Uterus (tissue), 2 donors: ENCODE data around the gene XYLB.

ENCODE experiments used
- POLR2A ChIP-seq, 2 donors: fragments of 450-650 bp; IDR thresholded peaks; one replicate each; pipeline ENCODE4 v1.6.1; 2016; ENCODE audit warnings: antibody characterized with exemption in 2 of 2, mild to moderate bottlenecking in 1 of 2, moderate library complexity in 1 of 2
- TF ChIP-seq, protein P1 (sequence below), 4 experiments: fragments of 200-600 bp in 2 of 4; fragments of 450-650 bp in 2 of 4; sonication (generic) in 2 of 4; IDR thresholded peaks; one replicate each; pipeline ENCODE4 v1.5.1; 2016 to 2019; ENCODE audit warnings: antibody characterized with exemption in 4 of 4, mild to moderate bottlenecking in 2 of 4, moderate library complexity in 1 of 4

DNA sequence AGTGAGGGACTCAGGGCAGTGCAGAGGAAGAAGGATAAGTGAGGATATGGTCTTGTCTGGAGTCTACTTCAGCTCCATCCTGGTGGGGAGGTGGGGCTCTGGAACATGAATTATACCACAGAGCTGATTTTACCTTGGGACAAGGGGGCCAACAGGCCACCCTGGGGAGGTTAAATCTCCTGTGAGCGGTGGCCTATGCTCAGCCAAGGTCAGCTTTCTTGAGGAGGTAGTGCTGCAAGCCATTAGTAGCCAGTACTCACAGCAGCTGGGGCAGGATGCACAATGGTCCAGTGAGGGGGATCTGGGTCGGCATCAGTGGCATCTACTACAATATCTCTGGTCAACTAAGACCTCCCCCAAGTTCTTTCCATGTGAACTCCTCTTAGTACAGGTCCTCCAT is 49.7 kb downstream of the XYLB start:
- TF ChIP-seq, protein P1, sequence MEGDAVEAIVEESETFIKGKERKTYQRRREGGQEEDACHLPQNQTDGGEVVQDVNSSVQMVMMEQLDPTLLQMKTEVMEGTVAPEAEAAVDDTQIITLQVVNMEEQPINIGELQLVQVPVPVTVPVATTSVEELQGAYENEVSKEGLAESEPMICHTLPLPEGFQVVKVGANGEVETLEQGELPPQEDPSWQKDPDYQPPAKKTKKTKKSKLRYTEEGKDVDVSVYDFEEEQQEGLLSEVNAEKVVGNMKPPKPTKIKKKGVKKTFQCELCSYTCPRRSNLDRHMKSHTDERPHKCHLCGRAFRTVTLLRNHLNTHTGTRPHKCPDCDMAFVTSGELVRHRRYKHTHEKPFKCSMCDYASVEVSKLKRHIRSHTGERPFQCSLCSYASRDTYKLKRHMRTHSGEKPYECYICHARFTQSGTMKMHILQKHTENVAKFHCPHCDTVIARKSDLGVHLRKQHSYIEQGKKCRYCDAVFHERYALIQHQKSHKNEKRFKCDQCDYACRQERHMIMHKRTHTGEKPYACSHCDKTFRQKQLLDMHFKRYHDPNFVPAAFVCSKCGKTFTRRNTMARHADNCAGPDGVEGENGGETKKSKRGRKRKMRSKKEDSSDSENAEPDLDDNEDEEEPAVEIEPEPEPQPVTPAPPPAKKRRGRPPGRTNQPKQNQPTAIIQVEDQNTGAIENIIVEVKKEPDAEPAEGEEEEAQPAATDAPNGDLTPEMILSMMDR (IDR thresholded peaks at IDR 0.05), result no peak
- TF ChIP-seq POLR2A (IDR thresholded peaks at IDR 0.05), result no peak
